GM12864 (cell line): Measurements from ENCODE around the gene DCUN1D4.
"Not testable (repeated sequence)": the region's sequence is repeated elsewhere in the genome, so short reads cannot be mapped to it uniquely, and the experiment has no call there.

ENCODE experiments used
- DNase-seq: peaks from one replicate; pipeline ENCODE4 v3.0.0-alpha.2; 2011; ENCODE audit warnings: low read depth
- H3K4me3 ChIP-seq: 2 replicates; pipeline ENCODE4 v1.5.1; 2011; ENCODE audit warnings: mild to moderate bottlenecking, low read depth, low read length, control low read depth
- TF ChIP-seq, protein P1 (sequence below): IDR thresholded peaks from 2 replicates; pipeline ENCODE4 v1.5.1; 2011; ENCODE audit warnings: low read depth, mild to moderate bottlenecking, moderate library complexity, low read length, control low read depth, inconsistent platforms; ENCODE audit errors: missing control alignments

The DCUN1D4 gene

DNA sequence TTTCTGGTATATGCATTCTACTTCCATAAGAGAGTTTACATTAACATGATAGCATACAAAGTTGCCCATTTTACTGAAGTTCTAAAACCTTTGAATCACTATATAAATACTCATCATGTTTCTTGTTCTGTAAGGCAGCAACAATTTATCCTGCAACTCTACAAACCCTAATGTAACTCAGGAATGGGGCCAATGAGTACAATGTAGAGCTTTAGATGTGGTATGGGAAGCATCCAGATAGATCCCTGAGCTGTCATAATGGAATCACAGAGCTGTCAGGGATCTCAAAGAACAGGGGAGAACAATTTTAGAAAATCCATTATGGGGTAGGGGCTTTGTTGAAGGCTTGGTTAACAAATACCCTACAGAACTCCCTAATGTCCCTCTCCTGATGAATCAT, 88.5 kb downstream of the DCUN1D4 start:
- H3K4me3 ChIP-seq = no peak overlapping the region
- DNase-seq = no peak
- TF ChIP-seq, protein P1, sequence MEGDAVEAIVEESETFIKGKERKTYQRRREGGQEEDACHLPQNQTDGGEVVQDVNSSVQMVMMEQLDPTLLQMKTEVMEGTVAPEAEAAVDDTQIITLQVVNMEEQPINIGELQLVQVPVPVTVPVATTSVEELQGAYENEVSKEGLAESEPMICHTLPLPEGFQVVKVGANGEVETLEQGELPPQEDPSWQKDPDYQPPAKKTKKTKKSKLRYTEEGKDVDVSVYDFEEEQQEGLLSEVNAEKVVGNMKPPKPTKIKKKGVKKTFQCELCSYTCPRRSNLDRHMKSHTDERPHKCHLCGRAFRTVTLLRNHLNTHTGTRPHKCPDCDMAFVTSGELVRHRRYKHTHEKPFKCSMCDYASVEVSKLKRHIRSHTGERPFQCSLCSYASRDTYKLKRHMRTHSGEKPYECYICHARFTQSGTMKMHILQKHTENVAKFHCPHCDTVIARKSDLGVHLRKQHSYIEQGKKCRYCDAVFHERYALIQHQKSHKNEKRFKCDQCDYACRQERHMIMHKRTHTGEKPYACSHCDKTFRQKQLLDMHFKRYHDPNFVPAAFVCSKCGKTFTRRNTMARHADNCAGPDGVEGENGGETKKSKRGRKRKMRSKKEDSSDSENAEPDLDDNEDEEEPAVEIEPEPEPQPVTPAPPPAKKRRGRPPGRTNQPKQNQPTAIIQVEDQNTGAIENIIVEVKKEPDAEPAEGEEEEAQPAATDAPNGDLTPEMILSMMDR = no peak

- TF ChIP-seq, protein P1 = no peak
- H3K4me3 ChIP-seq = no peak overlapping the region
- DNase-seq = no peak
These were observed 89.3 kb downstream of the DCUN1D4 start for GRCh38 chr4:51932261-51932660.

DNA sequence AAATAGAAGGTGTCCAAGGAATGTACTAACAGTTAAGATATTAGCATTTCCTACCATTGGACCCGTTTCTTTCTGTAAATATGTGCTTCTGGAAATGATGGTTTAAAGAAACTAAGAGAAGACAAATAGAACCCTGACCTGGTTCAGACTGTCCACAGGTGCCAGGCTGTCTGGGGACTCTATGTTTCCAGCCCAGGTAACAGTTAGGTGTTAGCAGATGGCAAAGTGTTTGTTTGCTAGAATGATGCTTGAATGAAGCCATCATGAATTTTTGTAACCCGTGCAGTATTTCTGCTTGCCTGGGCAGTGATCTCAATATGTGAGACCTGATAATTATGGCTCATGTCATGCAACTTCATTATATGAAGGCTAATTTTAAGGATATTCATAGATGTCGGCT, 89.7 kb downstream of the DCUN1D4 start:
- H3K4me3 ChIP-seq = no peak overlapping the region
- TF ChIP-seq, protein P1 = no peak
- no peak for DNase-seq

DNA sequence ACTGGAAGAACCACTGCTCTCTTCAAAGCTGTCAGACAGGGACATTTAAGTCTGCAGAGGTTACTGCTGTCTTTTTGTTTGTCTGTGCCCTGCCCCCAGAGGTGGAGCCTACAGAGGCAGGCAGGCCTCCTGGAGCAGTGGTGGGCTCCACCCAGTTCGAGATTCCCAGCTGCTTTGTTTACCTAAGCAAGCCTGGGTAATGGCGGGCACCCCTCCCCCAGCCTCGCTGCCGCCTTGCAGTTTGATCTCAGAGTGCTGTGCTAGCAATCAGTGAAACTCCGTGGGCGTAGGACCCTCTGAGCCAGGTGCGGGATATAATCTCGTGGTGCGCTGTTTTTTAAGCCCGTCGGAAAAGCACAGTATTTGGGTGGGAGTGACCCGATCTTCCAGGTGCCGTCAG, 97.5 kb downstream of the DCUN1D4 start:
- not testable (repeated sequence) for DNase-seq, H3K4me3 ChIP-seq

GRCh38 chr4:51942108-51942832, 99.3 kb downstream of the DCUN1D4 start:
- H3K4me3 ChIP-seq = no peak overlapping the region
- TF ChIP-seq, protein P1 = no peak
- DNase-seq = no peak

DNA sequence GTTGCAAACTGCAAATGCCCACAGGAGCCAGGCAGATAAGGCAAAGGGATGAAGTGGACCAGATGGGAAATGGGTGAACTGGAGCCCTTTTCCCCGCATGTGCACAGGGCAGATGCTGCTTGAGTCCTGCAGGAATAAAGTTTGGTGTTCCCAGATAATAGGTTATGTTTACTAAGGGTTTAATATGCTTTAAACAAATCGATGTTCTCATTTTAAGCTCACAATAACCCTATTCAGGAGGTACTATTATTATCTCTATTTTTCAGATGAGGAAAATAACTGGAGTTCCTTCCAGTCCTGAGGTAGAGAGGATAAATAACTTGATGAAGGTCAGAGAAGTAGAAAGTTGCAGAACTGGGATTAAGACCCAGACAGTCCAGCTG, 99.9 kb downstream of the DCUN1D4 start:
- H3K4me3 ChIP-seq = no peak overlapping the region
- no peak for DNase-seq
- TF ChIP-seq, protein P1 = no peak

DNA sequence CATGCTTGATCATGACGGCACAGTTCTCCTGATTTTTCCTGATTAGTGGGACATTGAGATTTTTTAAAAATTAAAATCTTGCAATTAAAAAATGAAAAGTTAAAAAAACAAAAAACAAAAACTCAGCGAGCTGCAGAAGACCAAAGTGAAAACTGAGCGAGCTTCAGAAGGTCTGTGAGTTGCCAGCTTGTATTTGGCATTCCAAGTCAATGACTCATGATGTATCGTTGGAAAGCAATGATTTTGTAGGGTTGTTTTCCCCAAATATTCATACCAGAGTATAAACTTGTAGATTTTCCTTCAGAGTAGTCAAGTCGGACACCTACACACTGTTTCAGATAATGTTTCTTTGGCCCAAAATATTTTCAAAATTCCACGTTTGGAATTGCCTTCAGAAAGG, 100.3 kb downstream of the DCUN1D4 start:
- no peak for DNase-seq
- no peak overlapping the region for H3K4me3 ChIP-seq
- TF ChIP-seq, protein P1 = no peak
